Measurements from ENCODE around the gene RABL6. TPM values are rescaled to one million over a fixed set of nuclear protein-coding genes. Genes with fewer than 3 reads are reported as not detected.

Gene RABL6
- total RNA-seq, 2 experiments from 2014 or later, result 113 to 133 TPM

GRCh38 chr9:136849038-136849959 lies 41.6 kb downstream of the RABL6 start, which contains the start of gene PHPT1:
PHPT1 (plus strand) TSS chr9:136849409; CDS start chr9:136849431, 22 bp downstream.
- TF ChIP-seq EZH2phosphoT487 (IDR thresholded peaks at IDR 0.05; ENCODE audit: borderline replicate concordance, low read depth, low read length) (no peak), CTCF (conservative IDR thresholded peaks at IDR 0.05; ENCODE audit: low read length) (no peak)
- Histone ChIP-seq H3K4me2 (ENCODE audit: low read length) (peak within 1 kb of the TSS; percentile 76), H3K27ac (ENCODE audit: low read depth, low read length, poor library complexity, severe bottlenecking) (peak within 1 kb of the TSS; percentile 55), H3K4me1 (ENCODE audit: insufficient read depth, low read length, poor library complexity, severe bottlenecking) (peaks cover 10% of the 10 kb centered on the region), H3K9me3 (ENCODE audit: low read length) (no peaks in the 10 kb centered on the region), H3K9me2 (ENCODE audit: insufficient read depth, low read length) (no peaks in the 10 kb centered on the region), H4K20me1 (ENCODE audit: insufficient read depth, low read length) (no peaks in the 10 kb centered on the region), H3K79me2 (ENCODE audit: insufficient read depth, low read depth, low read length) (no peaks in the 10 kb centered on the region), H3K36me3 (ENCODE audit: insufficient read depth, low read length) (peaks cover 4% of the 10 kb centered on the region), H2AFZ (ENCODE audit: low read length) (peak within 1 kb of the TSS; percentile 45; the same call in 1 of the 2 replicates), H3K4me3 (ENCODE audit: low read depth, low read length, poor library complexity, severe bottlenecking) (peak within 1 kb of the TSS; percentile 87)
- CTCF ChIA-PET (ENCODE audit: unreplicated experiment), result no interaction called here
- no TSS peak for BruUV-seq (replicated peaks)
- POLR2A ChIA-PET, result no interaction called here
- peak; percentile 99 for DNase-seq (ENCODE audit: low spot score)
- intact Hi-C loops (cut with micrococcal nuclease; ENCODE audit: unreplicated experiment), result loop anchor here (1.0 to 2.0 kb wide), 3 partner anchors 17 to 40 kb away; partner anchors contain the start of genes EDF1 and TRAF2

- Histone ChIP-seq H3K27ac (ENCODE audit: low read depth, low read length, poor library complexity, severe bottlenecking) (no peak overlapping the region), H3K9me3 (ENCODE audit: low read length) (no peaks in the 10 kb centered on the region), H3K79me2 (ENCODE audit: insufficient read depth, low read depth, low read length) (no peaks in the 10 kb centered on the region), H4K20me1 (ENCODE audit: insufficient read depth, low read length) (no peaks in the 10 kb centered on the region), H3K4me1 (ENCODE audit: insufficient read depth, low read length, poor library complexity, severe bottlenecking) (peaks cover 10% of the 10 kb centered on the region), H3K36me3 (ENCODE audit: insufficient read depth, low read length) (peaks cover 4% of the 10 kb centered on the region), H2AFZ (ENCODE audit: low read length) (no peak overlapping the region), H3K9me2 (ENCODE audit: insufficient read depth, low read length) (no peaks in the 10 kb centered on the region), H3K4me3 (ENCODE audit: low read depth, low read length, poor library complexity, severe bottlenecking) (peak overlapping the region; percentile 87), H3K4me2 (ENCODE audit: low read length) (peak overlapping the region; percentile 76)
- DNase-seq (ENCODE audit: low spot score), result no peak
- ChIA-PET CTCF (ENCODE audit: unreplicated experiment) (no interaction called here), POLR2A (no interaction called here)
- no peak for TF ChIP-seq CTCF (conservative IDR thresholded peaks at IDR 0.05; ENCODE audit: low read length)
- BruUV-seq (replicated peaks), result no TSS peak
- intact Hi-C loops (cut with micrococcal nuclease; ENCODE audit: unreplicated experiment), result loop anchor here (1.0 to 2.0 kb wide), 3 partner anchors 16 to 41 kb away; partner anchors contain the start of genes EDF1 and TRAF2
Measured at GRCh38 chr9:136849960-136850865, 42.5 kb downstream of the RABL6 start.
